HEK293 (cell line): Measurements from ENCODE around the gene GNL2.

ENCODE experiments used
- CTCF ChIA-PET: fragments of 350-600 bp; formaldehyde crosslinking; extraction: SDS; loops from one replicate; lab custom pipeline; 2021; ENCODE audit warnings: antibody characterized with exemption; lab: Yijun Ruan, JAX
- POLR2A ChIA-PET: fragments of 300-600 bp; formaldehyde crosslinking; extraction: SDS; loops from one replicate; lab custom pipeline; 2020; ENCODE audit warnings: antibody characterized with exemption, inconsistent platforms; lab: Yijun Ruan, JAX
- H3K27ac ChIP-seq: fragments of 200-500 bp; sonication (Bioruptor generic); 2 replicates; pipeline ENCODE4 v1.5.1; 2014; ENCODE audit warnings: low read depth, low read length, control low read depth, inconsistent platforms; ENCODE audit errors: extremely low read depth
- H3K36me3 ChIP-seq, 2 experiments: fragments of 200-500 bp in 1 of 2; sonication (Bioruptor generic) in 1 of 2; 1 replicate in 1 of 2; 2 replicates in 1 of 2; pipeline ENCODE4 v1.5.1; 2014 to 2017; ENCODE audit warnings: inconsistent platforms in 2 of 2, low read length in 2 of 2; ENCODE audit not compliant: control insufficient read depth in 2 of 2, insufficient read depth in 1 of 2
- H3K4me1 ChIP-seq: fragments of 200-500 bp; sonication (Bioruptor generic); 2 replicates; pipeline ENCODE4 v1.5.1; 2014; ENCODE audit warnings: mild to moderate bottlenecking, low read length, inconsistent platforms; ENCODE audit not compliant: control insufficient read depth, insufficient read depth
- H3K4me3 ChIP-seq: 2 replicates; pipeline ENCODE4 v1.5.1; 2011; ENCODE audit warnings: low read depth, mild to moderate bottlenecking, control low read depth, low read length, moderate library complexity
- H3K9me3 ChIP-seq: fragments of 200-500 bp; sonication (Bioruptor generic); 2 replicates; pipeline ENCODE4 v1.5.1; 2014; ENCODE audit warnings: low read depth, low read length, inconsistent platforms; ENCODE audit not compliant: control insufficient read depth, insufficient read depth
- BCL6B ChIP-seq: fragments of 450-650 bp; formaldehyde crosslinking; IDR thresholded peaks from 2 replicates; pipeline ENCODE4 v1.5.1; 2017; ENCODE audit warnings: missing biosample characterization, missing genetic modification characterization
- HIC1 ChIP-seq: fragments of 450-650 bp; formaldehyde crosslinking; IDR thresholded peaks from 2 replicates; pipeline ENCODE4 v1.5.1; 2016; ENCODE audit warnings: missing biosample characterization, missing genetic modification characterization
- KLF17 ChIP-seq: fragments of 450-650 bp; formaldehyde crosslinking; IDR thresholded peaks from 2 replicates; pipeline ENCODE4 v1.5.1; 2016; ENCODE audit warnings: missing biosample characterization, missing genetic modification characterization
- MYNN ChIP-seq: fragments of 450-650 bp; formaldehyde crosslinking; IDR thresholded peaks from 2 replicates; pipeline ENCODE4 v1.5.1; 2016; ENCODE audit warnings: missing biosample characterization, missing genetic modification characterization, borderline replicate concordance
- PRDM10 ChIP-seq: fragments of 450-650 bp; formaldehyde crosslinking; IDR thresholded peaks from 2 replicates; pipeline ENCODE4 v1.5.1; 2016; ENCODE audit warnings: missing biosample characterization, missing genetic modification characterization
- SCRT1 ChIP-seq: fragments of 450-650 bp; formaldehyde crosslinking; IDR thresholded peaks from 2 replicates; pipeline ENCODE4 v1.5.1; 2016; ENCODE audit warnings: missing biosample characterization, missing genetic modification characterization, borderline replicate concordance
- SETDB1 ChIP-seq: IDR thresholded peaks from one replicate; pipeline ENCODE4 v1.6.1; 2017; ENCODE audit warnings: mild to moderate bottlenecking, low read length, moderate library complexity, mixed read lengths; ENCODE audit not compliant: insufficient read length
- ZEB2 ChIP-seq: fragments of 450-650 bp; formaldehyde crosslinking; IDR thresholded peaks from 2 replicates; pipeline ENCODE4 v1.5.1; 2016; ENCODE audit warnings: missing biosample characterization, missing genetic modification characterization
- ZNF366 ChIP-seq: fragments of 450-650 bp; formaldehyde crosslinking; conservative IDR thresholded peaks from 2 replicates; pipeline ENCODE4 v1.5.1; 2016; ENCODE audit warnings: missing biosample characterization, missing genetic modification characterization
- ZNF626 ChIP-seq: fragments of 450-650 bp; sonication (Bioruptor Pico); formaldehyde crosslinking; IDR thresholded peaks from 2 replicates; pipeline ENCODE4 v1.5.1; 2018; ENCODE audit warnings: missing biosample characterization, missing genetic modification characterization, inconsistent platforms
- ZNF776 ChIP-seq: fragments of 450-650 bp; formaldehyde crosslinking; IDR thresholded peaks from 2 replicates; pipeline ENCODE4 v1.5.0; 2017; ENCODE audit warnings: missing biosample characterization, missing genetic modification characterization, borderline replicate concordance
- TF ChIP-seq, protein P1 (sequence below): fragments of 450-650 bp; formaldehyde crosslinking; IDR thresholded peaks from 2 replicates; pipeline ENCODE4 v1.5.1; 2016; ENCODE audit warnings: missing biosample characterization, missing genetic modification characterization
- TF ChIP-seq, protein P2 (sequence below): fragments of 450-650 bp; IDR thresholded peaks from 2 replicates; pipeline ENCODE4 v1.5.1; 2018; ENCODE audit warnings: missing biosample characterization, mild to moderate bottlenecking, missing genetic modification characterization
- TF ChIP-seq, protein P3 (sequence below): fragments of 450-650 bp; formaldehyde crosslinking; IDR thresholded peaks from 2 replicates; pipeline ENCODE4 v1.5.1; 2016; ENCODE audit warnings: missing biosample characterization, missing genetic modification characterization

The GNL2 gene

DNA sequence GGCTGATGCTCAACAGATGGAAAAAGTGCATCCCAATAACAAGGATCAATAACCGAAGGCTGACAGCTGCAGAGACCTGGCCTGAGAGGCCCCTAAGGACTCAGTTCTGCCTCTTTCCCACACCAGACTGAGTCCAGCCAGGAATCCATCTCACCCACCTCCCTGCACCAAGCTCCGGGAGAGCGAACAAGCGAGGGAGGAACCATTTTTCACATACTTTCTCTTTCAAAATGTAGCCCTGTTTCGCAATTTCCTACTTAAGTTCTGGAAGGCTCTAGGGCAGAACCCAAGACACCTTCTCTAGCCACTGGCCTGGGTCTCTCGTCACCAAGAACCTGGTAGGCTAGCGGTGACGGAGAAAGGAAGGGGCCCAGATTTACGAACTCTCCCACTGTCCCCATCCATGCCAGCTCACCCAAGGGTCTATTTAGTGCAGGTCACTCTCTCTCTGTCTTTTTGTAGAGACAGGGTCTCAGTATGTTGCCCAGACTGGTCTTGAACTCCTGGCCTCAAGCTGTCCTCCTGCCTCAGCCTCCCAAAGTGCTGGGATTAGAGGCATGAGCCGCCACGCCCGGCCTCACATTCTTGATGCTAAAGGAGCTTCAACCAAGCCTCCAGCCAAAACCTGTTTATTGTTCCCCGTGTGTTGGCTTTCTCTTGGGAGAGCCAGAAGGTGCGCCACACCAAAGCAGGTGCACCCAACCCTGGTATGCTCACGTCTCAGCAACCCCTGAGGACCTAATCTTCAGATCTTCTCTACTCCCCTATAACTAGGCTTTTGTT, 10.9 kb upstream of the GNL2 start:
- CTCF ChIA-PET = interaction anchor here (0.7 to 3.3 kb wide), 2 partner anchors 11 to 75 kb away, joined by 3 to 18 read pairs; no protein-coding TSS in a partner anchor
- TF ChIP-seq HIC1 (tag by site-specific recombination) = no peak
- no peak for TF ChIP-seq ZEB2
- TF ChIP-seq KLF17 (tag by site-specific recombination) = no peak
- no peak for TF ChIP-seq SCRT1 (tag by site-specific recombination)
- no peak for TF ChIP-seq ZNF366 (tag by site-specific recombination)
- TF ChIP-seq ZNF626 (tag by site-specific recombination) = no peak
- TF ChIP-seq ZNF776 (tag by site-specific recombination) = no peak
- TF ChIP-seq, protein P1, sequence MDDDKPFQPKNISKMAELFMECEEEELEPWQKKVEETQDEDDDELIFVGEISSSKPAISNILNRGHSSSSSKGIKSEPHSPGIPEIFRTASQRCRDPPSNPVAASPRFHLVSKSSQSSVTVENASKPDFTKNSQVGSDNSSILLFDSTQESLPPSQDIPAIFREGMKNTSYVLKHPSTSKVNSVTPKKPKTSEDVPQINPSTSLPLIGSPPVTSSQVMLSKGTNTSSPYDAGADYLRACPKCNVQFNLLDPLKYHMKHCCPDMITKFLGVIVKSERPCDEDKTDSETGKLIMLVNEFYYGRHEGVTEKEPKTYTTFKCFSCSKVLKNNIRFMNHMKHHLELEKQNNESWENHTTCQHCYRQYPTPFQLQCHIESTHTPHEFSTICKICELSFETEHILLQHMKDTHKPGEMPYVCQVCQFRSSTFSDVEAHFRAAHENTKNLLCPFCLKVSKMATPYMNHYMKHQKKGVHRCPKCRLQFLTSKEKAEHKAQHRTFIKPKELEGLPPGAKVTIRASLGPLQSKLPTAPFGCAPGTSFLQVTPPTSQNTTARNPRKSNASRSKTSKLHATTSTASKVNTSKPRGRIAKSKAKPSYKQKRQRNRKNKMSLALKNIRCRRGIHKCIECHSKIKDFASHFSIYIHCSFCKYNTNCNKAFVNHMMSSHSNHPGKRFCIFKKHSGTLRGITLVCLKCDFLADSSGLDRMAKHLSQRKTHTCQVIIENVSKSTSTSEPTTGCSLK (tag by site-specific recombination) = no peak
- TF ChIP-seq, protein P2, sequence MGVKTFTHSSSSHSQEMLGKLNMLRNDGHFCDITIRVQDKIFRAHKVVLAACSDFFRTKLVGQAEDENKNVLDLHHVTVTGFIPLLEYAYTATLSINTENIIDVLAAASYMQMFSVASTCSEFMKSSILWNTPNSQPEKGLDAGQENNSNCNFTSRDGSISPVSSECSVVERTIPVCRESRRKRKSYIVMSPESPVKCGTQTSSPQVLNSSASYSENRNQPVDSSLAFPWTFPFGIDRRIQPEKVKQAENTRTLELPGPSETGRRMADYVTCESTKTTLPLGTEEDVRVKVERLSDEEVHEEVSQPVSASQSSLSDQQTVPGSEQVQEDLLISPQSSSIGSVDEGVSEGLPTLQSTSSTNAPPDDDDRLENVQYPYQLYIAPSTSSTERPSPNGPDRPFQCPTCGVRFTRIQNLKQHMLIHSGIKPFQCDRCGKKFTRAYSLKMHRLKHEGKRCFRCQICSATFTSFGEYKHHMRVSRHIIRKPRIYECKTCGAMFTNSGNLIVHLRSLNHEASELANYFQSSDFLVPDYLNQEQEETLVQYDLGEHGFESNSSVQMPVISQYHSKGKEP (tag by site-specific recombination) = no peak
- H3K27ac ChIP-seq = no peak overlapping the region
- no peaks in the 10 kb centered on the region for H3K4me1 ChIP-seq
- POLR2A ChIA-PET = interaction anchor here (1.3 kb wide), 1 partner anchor 11 kb away, joined by 6 read pairs; the partner anchor contains the start of gene GNL2
- H3K9me3 ChIP-seq = no peaks in the 10 kb centered on the region
- no peak overlapping the region for H3K4me3 ChIP-seq
- no peaks in the 10 kb centered on the region for H3K36me3 ChIP-seq

- H3K36me3 ChIP-seq = no peaks in the 10 kb centered on the region
- POLR2A ChIA-PET = interaction anchor here (0.8 to 1.3 kb wide), 2 partner anchors 10 to 13 kb away, joined by 3 to 6 read pairs; partner anchors contain the start of gene GNL2
- no peak for TF ChIP-seq PRDM10 (tag by site-specific recombination)
- TF ChIP-seq MYNN (tag by site-specific recombination) = no peak
- TF ChIP-seq SETDB1 = no peak
- TF ChIP-seq, protein P3, sequence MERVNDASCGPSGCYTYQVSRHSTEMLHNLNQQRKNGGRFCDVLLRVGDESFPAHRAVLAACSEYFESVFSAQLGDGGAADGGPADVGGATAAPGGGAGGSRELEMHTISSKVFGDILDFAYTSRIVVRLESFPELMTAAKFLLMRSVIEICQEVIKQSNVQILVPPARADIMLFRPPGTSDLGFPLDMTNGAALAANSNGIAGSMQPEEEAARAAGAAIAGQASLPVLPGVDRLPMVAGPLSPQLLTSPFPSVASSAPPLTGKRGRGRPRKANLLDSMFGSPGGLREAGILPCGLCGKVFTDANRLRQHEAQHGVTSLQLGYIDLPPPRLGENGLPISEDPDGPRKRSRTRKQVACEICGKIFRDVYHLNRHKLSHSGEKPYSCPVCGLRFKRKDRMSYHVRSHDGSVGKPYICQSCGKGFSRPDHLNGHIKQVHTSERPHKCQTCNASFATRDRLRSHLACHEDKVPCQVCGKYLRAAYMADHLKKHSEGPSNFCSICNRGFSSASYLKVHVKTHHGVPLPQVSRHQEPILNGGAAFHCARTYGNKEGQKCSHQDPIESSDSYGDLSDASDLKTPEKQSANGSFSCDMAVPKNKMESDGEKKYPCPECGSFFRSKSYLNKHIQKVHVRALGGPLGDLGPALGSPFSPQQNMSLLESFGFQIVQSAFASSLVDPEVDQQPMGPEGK (tag by site-specific recombination) = no peak
- no peak for TF ChIP-seq BCL6B (tag by site-specific recombination)
- TF ChIP-seq, all 188 proteins: peak for 0
- H3K27ac ChIP-seq = no peak overlapping the region
- H3K4me3 ChIP-seq = no peak overlapping the region
- H3K4me1 ChIP-seq = no peaks in the 10 kb centered on the region
- CTCF ChIA-PET = interaction anchor here (0.9 to 3.3 kb wide), 2 partner anchors 30 to 76 kb away, joined by 3 to 18 read pairs; no protein-coding TSS in a partner anchor
- no peaks in the 10 kb centered on the region for H3K9me3 ChIP-seq
These were observed 10.2 kb upstream of the GNL2 start for GRCh38 chr1:37605806-37606474.
